ENCODE data around the gene LZTS2.

GRCh38 chr10:101015582-101015973 lies 16.0 kb downstream of the LZTS2 start:
- TF ChIP-seq CTCF (IDR thresholded peaks at IDR 0.05) (no peak), POLR2A (IDR thresholded peaks at IDR 0.05) (no peak)
